GM12874 (cell line): Measurements from ENCODE around the gene SCMH1.

Experiments
- CTCF ChIP-seq: IDR thresholded peaks from 2 replicates; pipeline ENCODE4 v1.5.1; 2011; ENCODE audit warnings: low read depth, mild to moderate bottlenecking, control low read depth, low read length, moderate library complexity; ENCODE audit not compliant: insufficient read depth

SCMH1 gene

GRCh38 chr1:41246568-41246967 is 4.5 kb upstream of the SCMH1 start:
- no peak for TF ChIP-seq CTCF

- no peak for TF ChIP-seq CTCF
Measured at GRCh38 chr1:41245659-41246058, 3.6 kb upstream of the SCMH1 start.

- TF ChIP-seq CTCF: no peak
Measured at GRCh38 chr1:41243079-41243385, 926 bp upstream of the SCMH1 start.

GRCh38 chr1:41242342-41243078 is 404 bp upstream of the SCMH1 start:
- TF ChIP-seq CTCF: no peak

- no peak for TF ChIP-seq CTCF
Measured at GRCh38 chr1:41241354-41241748, 755 bp downstream of the SCMH1 start.

GRCh38 chr1:41240781-41241353 is 1.2 kb downstream of the SCMH1 start:
- no peak for TF ChIP-seq CTCF

GRCh38 chr1:41239988-41240610 is 2.0 kb downstream of the SCMH1 start:
- peak; percentile 17; the same call in 1 of the 2 replicates for TF ChIP-seq CTCF
